ENCODE results near the gene GP9. TPM values are rescaled to one million over a fixed set of nuclear protein-coding genes. Genes with fewer than 3 reads are reported as not detected.

Gene GP9
- total and polyA plus RNA-seq, 8 donors: 1.1 to 2.7 (median 2.1) TPM; not detected in 1

DNA sequence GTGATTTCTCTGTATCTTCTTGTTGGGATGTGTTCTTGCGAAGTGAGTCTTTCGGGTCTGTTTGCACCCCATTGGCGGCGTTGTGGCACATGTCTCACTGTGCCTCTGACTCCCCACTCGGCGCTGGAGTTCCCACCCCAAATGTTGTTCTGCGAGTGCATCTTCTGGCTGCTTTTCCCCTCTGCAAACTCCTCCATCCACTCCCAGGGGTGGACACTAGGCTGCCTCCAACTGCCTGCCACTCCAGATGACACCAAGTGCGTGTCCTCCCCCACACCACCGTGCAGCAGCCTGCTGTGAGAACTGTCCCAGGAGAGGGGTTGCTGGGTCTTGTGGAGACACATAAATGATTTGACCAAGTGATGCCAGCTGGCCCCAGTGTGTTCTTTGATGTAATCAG, 41.8 kb upstream of the GP9 start:
- Histone ChIP-seq H3K27me3 (no peaks in the 10 kb centered on the region), H3K36me3 (no peaks in the 10 kb centered on the region), H3K9me3 (no peaks in the 10 kb centered on the region), H3K4me1 (peaks cover 23 to 41% of the 10 kb centered on the region in 2 donors), H3K4me3 (no peak overlapping the region), H3K27ac (peak overlapping the region in 1 of 2 donors; percentile 16)
- intact Hi-C loops (cut with DNase I): no loop called here
- peak in 1 of 4 donors; percentile 32 for DNase-seq
- no peak for ATAC-seq
- TF ChIP-seq CTCF (IDR thresholded peaks at IDR 0.05): no peak

- intact Hi-C loops (cut with DNase I): no loop called here
- Histone ChIP-seq H3K27me3 (no peaks in the 10 kb centered on the region), H3K4me1 (peaks cover 23 to 43% of the 10 kb centered on the region in 2 donors)
Measured at GRCh38 chr3:129019266-129019665, 41.3 kb upstream of the GP9 start.

GRCh38 chr3:129020691-129021090, 39.9 kb upstream of the GP9 start:
- H3K27ac ChIP-seq: peak overlapping the region in 1 of 2 donors; percentile 14
- H3K27me3 ChIP-seq: no peaks in the 10 kb centered on the region
- H3K4me3 ChIP-seq: no peak overlapping the region
- no peaks in the 10 kb centered on the region for H3K9me3 ChIP-seq
- intact Hi-C loops (cut with DNase I): no loop called here
- no peaks in the 10 kb centered on the region for H3K36me3 ChIP-seq
- DNase-seq (no peak), ATAC-seq (no peak)
- TF ChIP-seq CTCF (IDR thresholded peaks at IDR 0.05): no peak
- peaks cover 23 to 41% of the 10 kb centered on the region in 2 donors for H3K4me1 ChIP-seq

More at GRCh38 chr3:129019266-129019665, 41.3 kb upstream of the GP9 start:
- Histone ChIP-seq H3K36me3 (no peaks in the 10 kb centered on the region), H3K9me3 (no peaks in the 10 kb centered on the region), H3K27ac (no peak overlapping the region), H3K4me3 (no peak overlapping the region)
- DNase-seq (no peak), ATAC-seq (no peak)
- TF ChIP-seq CTCF (IDR thresholded peaks at IDR 0.05): no peak

GRCh38 chr3:129021140-129021551, 39.4 kb upstream of the GP9 start:
- peaks cover 24 to 42% of the 10 kb centered on the region in 2 donors for H3K4me1 ChIP-seq
- no peak overlapping the region for H3K4me3 ChIP-seq
- no peak for ATAC-seq
- H3K27me3 ChIP-seq: no peaks in the 10 kb centered on the region
- no peak overlapping the region for H3K27ac ChIP-seq
- no peaks in the 10 kb centered on the region for H3K36me3 ChIP-seq
- no peak for TF ChIP-seq CTCF (IDR thresholded peaks at IDR 0.05)
- intact Hi-C loops (cut with DNase I): no loop called here
- H3K9me3 ChIP-seq: no peaks in the 10 kb centered on the region
- no peak for DNase-seq

- peak; percentile 23 for ATAC-seq
- Histone ChIP-seq H3K4me3 (no peak overlapping the region), H3K9me3 (no peaks in the 10 kb centered on the region), H3K4me1 (peaks cover 23 to 42% of the 10 kb centered on the region in 2 donors), H3K27ac (peak overlapping the region; percentile 33 to 57), H3K27me3 (no peaks in the 10 kb centered on the region), H3K36me3 (no peaks in the 10 kb centered on the region)
- intact Hi-C loops (cut with DNase I): no loop called here
- no peak for TF ChIP-seq CTCF (IDR thresholded peaks at IDR 0.05)
- peak; percentile 69 to 97 (median 85) for DNase-seq
Measured at GRCh38 chr3:129022114-129023007, 38.2 kb upstream of the GP9 start.

Data from left lung (tissue), 10 donors.